ENCODE data around the gene MYH6. TPM values are rescaled to one million over a fixed set of nuclear protein-coding genes. Genes with fewer than 3 reads are reported as not detected.

The MYH6 gene
- total RNA-seq, 1 donor from 2014 or later: 3.4 TPM

DNA sequence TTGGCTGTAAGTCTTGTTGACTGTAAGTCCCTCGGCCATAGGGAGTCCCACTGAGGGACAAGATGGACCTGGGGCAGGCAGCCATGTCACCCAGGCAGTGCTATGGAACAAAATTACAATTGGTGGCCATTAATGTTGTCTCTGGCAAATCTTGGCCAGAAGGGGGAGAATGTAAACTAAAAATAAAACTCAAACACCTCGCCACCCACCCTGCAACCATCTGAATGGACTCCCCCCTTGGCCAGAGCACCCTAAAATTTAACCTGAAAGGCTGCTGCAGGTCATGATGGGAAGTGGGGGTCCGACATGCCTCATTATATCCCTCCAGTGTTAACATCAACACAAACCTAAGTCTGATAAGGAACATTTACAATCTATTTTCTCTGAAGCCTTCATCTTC, 63.6 kb downstream of the MYH6 start:
- ATAC-seq (no peak), DNase-seq (no peak)
- Histone ChIP-seq H3K36me3 (no peaks in the 10 kb centered on the region), H3K27me3 (peaks cover 4% of the 10 kb centered on the region), H3K4me1 (no peaks in the 10 kb centered on the region), H3K9me3 (no peaks in the 10 kb centered on the region), H3K27ac (no peak overlapping the region), H3K4me3 (no peak overlapping the region)
- TF ChIP-seq, protein P1, sequence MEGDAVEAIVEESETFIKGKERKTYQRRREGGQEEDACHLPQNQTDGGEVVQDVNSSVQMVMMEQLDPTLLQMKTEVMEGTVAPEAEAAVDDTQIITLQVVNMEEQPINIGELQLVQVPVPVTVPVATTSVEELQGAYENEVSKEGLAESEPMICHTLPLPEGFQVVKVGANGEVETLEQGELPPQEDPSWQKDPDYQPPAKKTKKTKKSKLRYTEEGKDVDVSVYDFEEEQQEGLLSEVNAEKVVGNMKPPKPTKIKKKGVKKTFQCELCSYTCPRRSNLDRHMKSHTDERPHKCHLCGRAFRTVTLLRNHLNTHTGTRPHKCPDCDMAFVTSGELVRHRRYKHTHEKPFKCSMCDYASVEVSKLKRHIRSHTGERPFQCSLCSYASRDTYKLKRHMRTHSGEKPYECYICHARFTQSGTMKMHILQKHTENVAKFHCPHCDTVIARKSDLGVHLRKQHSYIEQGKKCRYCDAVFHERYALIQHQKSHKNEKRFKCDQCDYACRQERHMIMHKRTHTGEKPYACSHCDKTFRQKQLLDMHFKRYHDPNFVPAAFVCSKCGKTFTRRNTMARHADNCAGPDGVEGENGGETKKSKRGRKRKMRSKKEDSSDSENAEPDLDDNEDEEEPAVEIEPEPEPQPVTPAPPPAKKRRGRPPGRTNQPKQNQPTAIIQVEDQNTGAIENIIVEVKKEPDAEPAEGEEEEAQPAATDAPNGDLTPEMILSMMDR (IDR thresholded peaks at IDR 0.05): no peak
- intact Hi-C loops (cut with DNase I): no loop called here

DNA sequence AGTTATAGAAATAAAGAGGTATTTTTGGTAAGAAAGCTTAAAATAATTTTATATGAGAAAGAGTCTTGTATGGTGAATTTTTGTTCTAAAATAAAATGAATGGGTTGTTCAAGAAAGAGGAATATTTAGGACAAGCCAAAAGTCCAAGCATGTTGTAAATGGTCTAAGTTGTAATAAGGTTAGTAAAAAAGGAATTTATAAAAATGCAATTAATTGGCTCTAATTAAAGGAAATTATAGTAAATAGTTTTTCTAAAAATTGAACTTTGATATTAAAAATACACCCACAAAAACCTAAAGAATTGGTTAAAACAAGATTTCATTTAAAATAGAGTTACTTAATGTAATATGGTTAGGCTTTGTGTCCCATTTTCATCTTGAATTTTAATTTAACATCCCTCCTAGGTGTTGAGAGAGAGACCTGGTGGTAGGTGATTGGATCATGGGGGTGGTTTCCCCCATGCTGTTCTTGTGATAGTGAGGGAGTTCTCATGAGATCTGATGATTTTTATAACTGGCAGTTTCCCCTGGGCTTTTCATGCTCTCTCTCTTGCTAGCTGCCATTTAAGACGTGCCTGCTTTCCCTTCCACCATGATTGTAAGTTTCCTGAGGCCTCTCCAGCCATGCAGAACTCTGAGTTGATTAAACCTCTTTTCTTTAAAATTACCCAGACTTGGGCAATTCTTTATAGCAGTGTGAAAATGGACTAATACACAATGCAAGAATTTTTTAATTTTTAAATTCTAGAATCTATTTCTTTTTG, 68.4 kb downstream of the MYH6 start:
- Histone ChIP-seq H3K27me3 (peaks cover 4% of the 10 kb centered on the region), H3K4me1 (no peaks in the 10 kb centered on the region), H3K4me3 (no peak overlapping the region), H3K27ac (no peak overlapping the region), H3K36me3 (no peaks in the 10 kb centered on the region), H3K9me3 (no peaks in the 10 kb centered on the region)
- TF ChIP-seq, protein P1 (IDR thresholded peaks at IDR 0.05): no peak
- intact Hi-C loops (cut with DNase I): no loop called here
- ATAC-seq: no peak
- no peak for DNase-seq

DNA sequence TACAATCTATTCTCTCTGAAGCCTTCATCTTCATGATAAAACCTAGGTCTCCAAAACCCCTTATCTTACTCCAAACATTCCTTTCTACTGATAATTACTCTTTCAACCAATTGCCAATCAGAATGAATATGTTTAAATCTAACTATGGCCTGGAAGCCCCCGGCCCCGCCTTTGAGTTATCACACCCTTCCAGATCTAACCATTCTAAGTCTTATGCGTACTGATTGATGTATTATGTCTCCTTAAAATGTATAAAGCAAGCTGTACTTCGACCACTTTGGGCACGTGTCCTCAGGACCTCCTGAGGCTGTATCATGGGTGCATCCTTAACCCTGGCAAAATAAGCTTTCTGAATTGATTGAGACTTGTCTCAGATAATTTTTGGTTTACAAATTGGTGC, 72.5 kb downstream of the MYH6 start:
- Histone ChIP-seq H3K36me3 (no peaks in the 10 kb centered on the region), H3K9me3 (no peaks in the 10 kb centered on the region), H3K4me3 (no peak overlapping the region), H3K4me1 (no peaks in the 10 kb centered on the region), H3K27ac (no peak overlapping the region), H3K27me3 (no peaks in the 10 kb centered on the region)
- TF ChIP-seq, protein P1 (IDR thresholded peaks at IDR 0.05): no peak
- intact Hi-C loops (cut with DNase I): no loop called here
- no peak for DNase-seq
- ATAC-seq: no peak

Small RNA genes lying within 50 kb of the gene (microRNA-seq; reads per million reads assigned to microRNA genes)
- gene MIR208A (ENCODE audit: borderline microRNAs expressed) (5.4 reads per million, percentile 31 among the genes with 10 or more reads in this experiment), gene MIR208B (ENCODE audit: borderline microRNAs expressed) (271 reads per million, percentile 75 among the genes with 10 or more reads in this experiment)

Other genes starting within 250 kb of the MYH6 start
- 49.8 TPM for gene SLC7A8, start 224.6 kb downstream of the MYH6 start, total RNA-seq
- gene RNF212B, start 170.3 kb downstream of the MYH6 start, total RNA-seq: not detected
- gene HOMEZ, start 122.1 kb downstream of the MYH6 start, total RNA-seq: 11.0 TPM
- 14.6 TPM for gene PPP1R3E, start 105.4 kb downstream of the MYH6 start, total RNA-seq
- 53.0 TPM for gene BCL2L2, start 101.4 kb downstream of the MYH6 start, total RNA-seq
- 118 TPM for gene PABPN1, start 86.8 kb downstream of the MYH6 start, total RNA-seq
- gene SLC22A17, start 55.4 kb downstream of the MYH6 start, total RNA-seq: 12.1 TPM
- gene EFS, start 43.1 kb downstream of the MYH6 start, total RNA-seq: 10.4 TPM
- not detected for gene IL25, start 35.5 kb downstream of the MYH6 start, total RNA-seq
- gene CMTM5, start 31.2 kb downstream of the MYH6 start, total RNA-seq: 0.96 TPM
- 0.12 TPM for gene MYH7, start 27.4 kb upstream of the MYH6 start, total RNA-seq
- gene NGDN, start 61.4 kb upstream of the MYH6 start, total RNA-seq: 32.3 TPM
- 2.3 TPM for gene ZFHX2, start 143.5 kb upstream of the MYH6 start, total RNA-seq
- gene THTPA, start 148.0 kb upstream of the MYH6 start, total RNA-seq: 15.5 TPM
- 128 TPM for gene AP1G2, start 159.5 kb upstream of the MYH6 start, total RNA-seq
- 6.2 TPM for gene JPH4, start 170.5 kb upstream of the MYH6 start, total RNA-seq
- gene DHRS2, start 228.1 kb upstream of the MYH6 start, total RNA-seq: 0.61 TPM